Tibial nerve (tissue), 4 donors: Measurements from ENCODE around the gene KDM5D. TPM values are rescaled to one million over a fixed set of nuclear protein-coding genes. Genes with fewer than 3 reads are reported as not detected.

ENCODE experiments used
- DNase-seq, 2 donors: peaks; one replicate each; pipeline ENCODE4 v3.0.0-alpha.2; 2019; ENCODE audit warnings: low spot score in 2 of 2
- H3K27ac ChIP-seq, 4 donors: fragments of 200-600 bp; sonication (generic) in 3 of 4; one replicate each; pipeline ENCODE4 v1.5.1; 2017 to 2019; ENCODE audit warnings: mild to moderate bottlenecking in 1 of 4
- H3K27me3 ChIP-seq, 2 donors: fragments of 200-600 bp; sonication (generic) in 1 of 2; one replicate each; pipeline versions ENCODE4 v1.5.1 to v1.6.0; 2017 to 2019
- H3K36me3 ChIP-seq, 3 donors: fragments of 200-600 bp; sonication (generic); one replicate each; pipeline ENCODE4 v1.5.1; 2018 to 2019
- H3K4me1 ChIP-seq, 4 donors: fragments of 200-600 bp; sonication (generic) in 3 of 4; one replicate each; pipeline ENCODE4 v1.5.1; 2017 to 2019
- H3K4me3 ChIP-seq, 4 donors: fragments of 200-600 bp; sonication (generic) in 3 of 4; one replicate each; pipeline ENCODE4 v1.5.1; 2017 to 2019; ENCODE audit warnings: mild to moderate bottlenecking in 1 of 4, moderate library complexity in 1 of 4
- H3K9me3 ChIP-seq, 4 donors: fragments of 200-600 bp; sonication (generic) in 3 of 4; one replicate each; pipeline ENCODE4 v1.5.1; 2017 to 2019
- CTCF ChIP-seq, 5 experiments: fragments of 200-600 bp in 3 of 5; fragments of 450-650 bp in 2 of 5; sonication (generic) in 3 of 5; IDR thresholded peaks; one replicate each; pipeline ENCODE4 v1.5.1; 2016 to 2019; ENCODE audit warnings: antibody characterized with exemption in 5 of 5, mild to moderate bottlenecking in 3 of 5, moderate library complexity in 2 of 5
- EP300 ChIP-seq, 2 donors: sonication (generic); formaldehyde crosslinking; IDR thresholded peaks; one replicate each; pipeline ENCODE4 v1.6.1; 2017; ENCODE audit warnings: antibody characterized with exemption in 2 of 2, mild to moderate bottlenecking in 1 of 2
- POLR2A ChIP-seq, 2 donors: fragments of 450-650 bp; IDR thresholded peaks; one replicate each; pipeline ENCODE4 v1.6.1; 2017; ENCODE audit warnings: antibody characterized with exemption in 2 of 2, mild to moderate bottlenecking in 2 of 2, moderate library complexity in 2 of 2
- WGBS, 2 donors: methylation state at CpG; one replicate each; pipeline ENCODE4 v1.1.5; 2018; 5-methylcytosine and 5-hydroxymethylcytosine counted together
- total RNA-seq, 4 donors: library from RNA; depleted of rRNA; stranded (reverse); fragments of >200 nt; gene quantifications; one replicate each; pipeline ENCODE4 v1.1.0, GENCODE V29; 2016

Gene KDM5D
- total RNA-seq, 4 donors from 2014 or later = 0.60 to 82.6 (median 62.1) TPM; not detected in 1

GRCh38 chrY:19717950-19718349 lies 26.6 kb downstream of the KDM5D start:
- H3K9me3 ChIP-seq = no peaks in the 10 kb centered on the region
- H3K27ac ChIP-seq = no peak overlapping the region
- H3K4me1 ChIP-seq = no peaks in the 10 kb centered on the region
- no peaks in the 10 kb centered on the region for H3K27me3 ChIP-seq
- DNase-seq = no peak
- H3K36me3 ChIP-seq = peaks cover 0 to 77% (median 0%) of the 10 kb centered on the region in 3 donors
- no peak for TF ChIP-seq POLR2A (IDR thresholded peaks at IDR 0.05)
- no peak for TF ChIP-seq CTCF (IDR thresholded peaks at IDR 0.05)
- TF ChIP-seq EP300 (IDR thresholded peaks at IDR 0.05) = no peak
- H3K4me3 ChIP-seq = no peak overlapping the region

- WGBS, 2 donors = 87% methylated on average over 3 of the region's 3 CpGs; no CpG with 5 or more reads in 1 of the 2 donors
- no peak for TF ChIP-seq POLR2A (IDR thresholded peaks at IDR 0.05)
- TF ChIP-seq CTCF (IDR thresholded peaks at IDR 0.05) = no peak
- no peak for TF ChIP-seq EP300 (IDR thresholded peaks at IDR 0.05)
- H3K36me3 ChIP-seq = peaks cover 0 to 73% (median 0%) of the 10 kb centered on the region in 3 donors
- H3K9me3 ChIP-seq = no peaks in the 10 kb centered on the region
- no peak overlapping the region for H3K4me3 ChIP-seq
- no peak overlapping the region for H3K27ac ChIP-seq
- H3K4me1 ChIP-seq = no peaks in the 10 kb centered on the region
- H3K27me3 ChIP-seq = no peaks in the 10 kb centered on the region
- DNase-seq = no peak
Observed at GRCh38 chrY:19717146-19717545, 27.4 kb downstream of the KDM5D start.

- Histone ChIP-seq H3K36me3 (peaks cover 0 to 74% (median 0%) of the 10 kb centered on the region in 3 donors), H3K4me3 (no peak overlapping the region), H3K27ac (no peak overlapping the region), H3K9me3 (no peaks in the 10 kb centered on the region), H3K27me3 (no peaks in the 10 kb centered on the region), H3K4me1 (no peaks in the 10 kb centered on the region)
- no peak for DNase-seq
- TF ChIP-seq CTCF (IDR thresholded peaks at IDR 0.05) = no peak
- TF ChIP-seq EP300 (IDR thresholded peaks at IDR 0.05) = no peak
- no peak for TF ChIP-seq POLR2A (IDR thresholded peaks at IDR 0.05)
- WGBS, 2 donors = 95% methylated on average over 5 of the region's 5 CpGs; no CpG with 5 or more reads in 1 of the 2 donors
Observed at GRCh38 chrY:19715226-19715625, 29.3 kb downstream of the KDM5D start.

GRCh38 chrY:19713430-19713829 lies 31.1 kb downstream of the KDM5D start:
- no peak for DNase-seq
- Histone ChIP-seq H3K4me1 (no peaks in the 10 kb centered on the region), H3K9me3 (no peaks in the 10 kb centered on the region), H3K27me3 (no peaks in the 10 kb centered on the region), H3K36me3 (peaks cover 0 to 83% (median 0%) of the 10 kb centered on the region in 3 donors), H3K4me3 (no peak overlapping the region), H3K27ac (no peak overlapping the region)
- 98% methylated on average over 4 of the region's 4 CpGs; no CpG with 5 or more reads in 1 of the 2 donors for WGBS, 2 donors
- TF ChIP-seq EP300 (IDR thresholded peaks at IDR 0.05) (no peak), POLR2A (IDR thresholded peaks at IDR 0.05) (no peak), CTCF (IDR thresholded peaks at IDR 0.05) (no peak)

GRCh38 chrY:19706273-19706672 lies 38.3 kb downstream of the KDM5D start:
- H3K36me3 ChIP-seq = peaks cover 0 to 92% (median 0%) of the 10 kb centered on the region in 3 donors
- no peak for DNase-seq
- H3K27me3 ChIP-seq = no peaks in the 10 kb centered on the region
- no peaks in the 10 kb centered on the region for H3K9me3 ChIP-seq
- TF ChIP-seq CTCF (IDR thresholded peaks at IDR 0.05) (no peak), EP300 (IDR thresholded peaks at IDR 0.05) (no peak), POLR2A (IDR thresholded peaks at IDR 0.05) (no peak)
- 94% methylated on average over 10 of the region's 14 CpGs; no CpG with 5 or more reads in 1 of the 2 donors for WGBS, 2 donors
- H3K4me1 ChIP-seq = no peaks in the 10 kb centered on the region
- no peak overlapping the region for H3K4me3 ChIP-seq
- no peak overlapping the region for H3K27ac ChIP-seq
